ENCODE measurements around the gene PROZ.

- TF ChIP-seq BCL11B (tag by site-specific recombination; IDR thresholded peaks at IDR 0.05; ENCODE audit: low read depth) (no peak), CTCF (tag by site-specific recombination; IDR thresholded peaks at IDR 0.05) (no peak), ZNF174 (tag by site-specific recombination; IDR thresholded peaks at IDR 0.05) (no peak), ZNF664 (tag by site-specific recombination; IDR thresholded peaks at IDR 0.05) (no peak), HOXC10 (CRISPR knock-in tag; IDR thresholded peaks at IDR 0.05) (no peak)
These were observed 48.2 kb upstream of the PROZ start for GRCh38 chr13:113110048-113110851.
